HG03139 (cell line): ENCODE data around the gene PCIF1.

ENCODE experiments used
- ATAC-seq: cut with Tn5 transposase; IDR thresholded peaks from one replicate; pipeline ENCODE4 v1.9.1; 2021; ENCODE audit not compliant: unreplicated experiment

The PCIF1 gene

GRCh38 chr20:45964006-45964400 lies 29.5 kb downstream of the PCIF1 start:
- ATAC-seq: no peak

GRCh38 chr20:45965169-45966002 lies 30.9 kb downstream of the PCIF1 start:
- ATAC-seq: no peak

- no peak for ATAC-seq
Measured at GRCh38 chr20:45967551-45968080, 33.1 kb downstream of the PCIF1 start.

- no peak for ATAC-seq
Measured at GRCh38 chr20:45968081-45968671, 33.7 kb downstream of the PCIF1 start.

- no peak for ATAC-seq
Measured at GRCh38 chr20:45968801-45969711, 34.6 kb downstream of the PCIF1 start.

GRCh38 chr20:45969712-45970634 lies 35.5 kb downstream of the PCIF1 start:
- no peak for ATAC-seq

- ATAC-seq: no peak
Measured at GRCh38 chr20:45970646-45971424, 36.4 kb downstream of the PCIF1 start.

GRCh38 chr20:45971425-45971674 lies 36.9 kb downstream of the PCIF1 start:
- peak; percentile 17 for ATAC-seq

- peak; percentile 60 for ATAC-seq
Measured at GRCh38 chr20:45971675-45972499, 37.4 kb downstream of the PCIF1 start, which contains the start of gene ZNF335. ZNF335 (minus strand) TSS chr20:45972203; CDS start chr20:45971410, 793 bp downstream.

- ATAC-seq: no peak
Measured at GRCh38 chr20:45972500-45973183, 38.2 kb downstream of the PCIF1 start.

GRCh38 chr20:45974896-45975565 lies 40.5 kb downstream of the PCIF1 start:
- no peak for ATAC-seq

GRCh38 chr20:45975686-45976085 lies 41.2 kb downstream of the PCIF1 start:
- ATAC-seq: no peak

GRCh38 chr20:45976086-45976485 lies 41.6 kb downstream of the PCIF1 start:
- ATAC-seq: no peak

- ATAC-seq: no peak
Measured at GRCh38 chr20:45981261-45981660, 46.8 kb downstream of the PCIF1 start.

- ATAC-seq: no peak
Measured at GRCh38 chr20:45983279-45983743, 48.8 kb downstream of the PCIF1 start.

GRCh38 chr20:45985573-45985972 lies 51.1 kb downstream of the PCIF1 start:
- no peak for ATAC-seq

GRCh38 chr20:45987108-45987780 lies 52.8 kb downstream of the PCIF1 start:
- no peak for ATAC-seq
